ENCODE results near the gene VGLL4.

Gene VGLL4

DNA sequence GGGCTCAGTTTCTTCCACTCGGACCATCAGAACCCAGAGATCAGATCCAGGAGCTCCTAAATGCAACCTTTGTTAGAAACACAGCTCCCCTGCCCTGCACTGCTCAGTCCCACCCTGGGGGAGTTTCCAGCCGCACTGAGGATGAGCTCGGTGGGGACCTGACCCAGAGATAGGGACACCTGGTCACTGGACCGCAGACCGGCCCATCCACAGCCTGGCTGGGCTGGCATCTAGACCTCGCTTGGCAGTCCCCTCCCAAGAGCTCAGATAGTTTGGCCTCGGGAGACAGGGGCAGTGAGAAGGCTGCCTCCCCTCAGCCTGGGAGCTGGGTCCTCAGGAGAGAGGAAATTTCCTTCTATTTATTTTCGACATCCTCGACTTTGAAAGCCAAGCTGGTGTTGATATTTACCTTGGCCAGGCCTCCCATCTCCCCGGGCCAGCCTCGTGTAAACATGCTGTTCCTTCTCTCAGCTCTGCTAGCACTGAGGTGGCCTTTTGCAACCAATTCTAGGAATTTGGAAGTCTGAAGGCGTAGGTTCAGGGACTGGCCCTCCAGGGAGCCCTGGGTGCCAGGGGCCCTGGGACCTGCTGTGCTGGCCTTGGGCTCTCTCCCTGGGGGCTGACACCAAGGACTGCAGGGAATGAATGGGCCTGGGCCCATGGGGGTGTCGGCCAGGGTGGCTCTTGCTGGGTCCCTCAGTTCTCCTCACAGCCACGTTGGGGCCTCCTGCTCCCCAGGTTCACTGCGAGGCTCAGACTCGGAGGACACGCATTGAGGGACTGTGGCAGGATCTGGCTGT lies 90.1 kb downstream of the VGLL4 start:
- Histone ChIP-seq H3K27ac (replicated peaks) (no peak overlapping the region), H3K4me3 (replicated peaks; ENCODE audit: insufficient read depth, low read length) (no peak overlapping the region)

DNA sequence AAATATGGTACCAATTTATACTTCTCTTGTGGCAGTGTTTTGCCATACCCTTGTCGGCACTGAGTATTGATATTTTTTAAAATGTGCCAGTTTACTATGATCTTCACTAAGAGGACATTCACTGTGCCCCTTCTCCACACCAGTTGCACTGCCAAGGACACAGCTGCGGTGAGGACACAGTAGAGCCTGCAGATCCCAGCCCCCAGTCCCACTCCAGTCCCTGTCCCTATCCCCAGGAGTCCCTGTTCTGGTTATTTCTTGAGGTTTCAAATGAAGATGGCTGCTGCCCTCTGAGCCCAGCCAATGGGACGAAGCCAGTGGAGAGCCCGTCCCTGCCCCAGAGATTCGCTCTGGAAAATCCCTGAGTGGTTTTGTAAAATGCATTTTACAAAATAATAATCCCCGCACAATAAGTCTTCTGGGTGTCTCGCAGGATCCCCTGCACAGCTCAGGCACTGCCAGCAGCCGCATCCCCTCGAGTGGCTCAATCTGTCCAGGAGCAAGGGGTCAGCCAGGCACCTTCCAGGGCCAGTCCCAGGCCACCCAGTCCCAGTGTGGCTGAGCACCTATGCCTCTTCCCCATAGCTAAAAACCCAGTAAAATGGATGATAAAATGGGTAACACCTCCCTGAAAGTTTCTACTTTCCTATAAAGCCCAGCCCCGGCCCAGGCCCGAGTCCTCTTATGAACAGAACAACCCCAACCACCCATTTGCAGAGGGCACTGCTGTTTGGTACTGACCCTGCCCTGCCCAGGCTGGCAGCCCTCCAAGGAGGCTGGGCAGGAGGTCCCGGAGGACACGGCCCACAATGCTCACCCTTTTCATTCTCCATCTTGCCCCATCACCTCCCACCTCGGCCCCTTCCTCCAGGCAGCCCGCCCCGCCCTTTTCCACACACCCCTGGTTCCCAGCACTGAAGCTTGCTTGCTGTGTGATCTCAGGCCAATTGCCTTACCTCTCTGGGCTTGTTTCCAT lies 91.1 kb downstream of the VGLL4 start:
- no peak for TF ChIP-seq SPI1 (IDR thresholded peaks at IDR 0.05; ENCODE audit: borderline replicate concordance, low read depth)
- no peak for TF ChIP-seq GABPA (IDR thresholded peaks at IDR 0.05; ENCODE audit: low read depth)
- no peak for TF ChIP-seq POLR2AphosphoS5 (IDR thresholded peaks at IDR 0.05; ENCODE audit: low read depth)
- TF ChIP-seq, protein P1, sequence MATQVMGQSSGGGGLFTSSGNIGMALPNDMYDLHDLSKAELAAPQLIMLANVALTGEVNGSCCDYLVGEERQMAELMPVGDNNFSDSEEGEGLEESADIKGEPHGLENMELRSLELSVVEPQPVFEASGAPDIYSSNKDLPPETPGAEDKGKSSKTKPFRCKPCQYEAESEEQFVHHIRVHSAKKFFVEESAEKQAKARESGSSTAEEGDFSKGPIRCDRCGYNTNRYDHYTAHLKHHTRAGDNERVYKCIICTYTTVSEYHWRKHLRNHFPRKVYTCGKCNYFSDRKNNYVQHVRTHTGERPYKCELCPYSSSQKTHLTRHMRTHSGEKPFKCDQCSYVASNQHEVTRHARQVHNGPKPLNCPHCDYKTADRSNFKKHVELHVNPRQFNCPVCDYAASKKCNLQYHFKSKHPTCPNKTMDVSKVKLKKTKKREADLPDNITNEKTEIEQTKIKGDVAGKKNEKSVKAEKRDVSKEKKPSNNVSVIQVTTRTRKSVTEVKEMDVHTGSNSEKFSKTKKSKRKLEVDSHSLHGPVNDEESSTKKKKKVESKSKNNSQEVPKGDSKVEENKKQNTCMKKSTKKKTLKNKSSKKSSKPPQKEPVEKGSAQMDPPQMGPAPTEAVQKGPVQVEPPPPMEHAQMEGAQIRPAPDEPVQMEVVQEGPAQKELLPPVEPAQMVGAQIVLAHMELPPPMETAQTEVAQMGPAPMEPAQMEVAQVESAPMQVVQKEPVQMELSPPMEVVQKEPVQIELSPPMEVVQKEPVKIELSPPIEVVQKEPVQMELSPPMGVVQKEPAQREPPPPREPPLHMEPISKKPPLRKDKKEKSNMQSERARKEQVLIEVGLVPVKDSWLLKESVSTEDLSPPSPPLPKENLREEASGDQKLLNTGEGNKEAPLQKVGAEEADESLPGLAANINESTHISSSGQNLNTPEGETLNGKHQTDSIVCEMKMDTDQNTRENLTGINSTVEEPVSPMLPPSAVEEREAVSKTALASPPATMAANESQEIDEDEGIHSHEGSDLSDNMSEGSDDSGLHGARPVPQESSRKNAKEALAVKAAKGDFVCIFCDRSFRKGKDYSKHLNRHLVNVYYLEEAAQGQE (IDR thresholded peaks at IDR 0.05; ENCODE audit: insufficient replicate concordance, low read depth) = no peak
- TF ChIP-seq, protein P2, sequence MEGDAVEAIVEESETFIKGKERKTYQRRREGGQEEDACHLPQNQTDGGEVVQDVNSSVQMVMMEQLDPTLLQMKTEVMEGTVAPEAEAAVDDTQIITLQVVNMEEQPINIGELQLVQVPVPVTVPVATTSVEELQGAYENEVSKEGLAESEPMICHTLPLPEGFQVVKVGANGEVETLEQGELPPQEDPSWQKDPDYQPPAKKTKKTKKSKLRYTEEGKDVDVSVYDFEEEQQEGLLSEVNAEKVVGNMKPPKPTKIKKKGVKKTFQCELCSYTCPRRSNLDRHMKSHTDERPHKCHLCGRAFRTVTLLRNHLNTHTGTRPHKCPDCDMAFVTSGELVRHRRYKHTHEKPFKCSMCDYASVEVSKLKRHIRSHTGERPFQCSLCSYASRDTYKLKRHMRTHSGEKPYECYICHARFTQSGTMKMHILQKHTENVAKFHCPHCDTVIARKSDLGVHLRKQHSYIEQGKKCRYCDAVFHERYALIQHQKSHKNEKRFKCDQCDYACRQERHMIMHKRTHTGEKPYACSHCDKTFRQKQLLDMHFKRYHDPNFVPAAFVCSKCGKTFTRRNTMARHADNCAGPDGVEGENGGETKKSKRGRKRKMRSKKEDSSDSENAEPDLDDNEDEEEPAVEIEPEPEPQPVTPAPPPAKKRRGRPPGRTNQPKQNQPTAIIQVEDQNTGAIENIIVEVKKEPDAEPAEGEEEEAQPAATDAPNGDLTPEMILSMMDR (IDR thresholded peaks at IDR 0.05; ENCODE audit: insufficient read depth, low read length) = no peak
- Histone ChIP-seq H3K27me3 (ENCODE audit: insufficient read depth, poor library complexity, severe bottlenecking) (no peaks in the 10 kb centered on the region), H3K27ac (replicated peaks) (no peak overlapping the region), H3K4me3 (replicated peaks; ENCODE audit: insufficient read depth, low read length) (no peak overlapping the region)
- no peak for DNase-seq (ENCODE audit: low read depth in 1 of 2, low spot score in 1 of 2)

More for the DNA sequence above, 90.1 kb downstream of the VGLL4 start:
- TF ChIP-seq SPI1 (IDR thresholded peaks at IDR 0.05; ENCODE audit: borderline replicate concordance, low read depth) = no peak
- TF ChIP-seq POLR2AphosphoS5 (IDR thresholded peaks at IDR 0.05; ENCODE audit: low read depth) = no peak
- TF ChIP-seq, protein P1 (IDR thresholded peaks at IDR 0.05; ENCODE audit: insufficient replicate concordance, low read depth) = no peak
- no peaks in the 10 kb centered on the region for H3K27me3 ChIP-seq (ENCODE audit: insufficient read depth, poor library complexity, severe bottlenecking)
- DNase-seq (ENCODE audit: low read depth in 1 of 2, low spot score in 1 of 2) = no peak

DNA sequence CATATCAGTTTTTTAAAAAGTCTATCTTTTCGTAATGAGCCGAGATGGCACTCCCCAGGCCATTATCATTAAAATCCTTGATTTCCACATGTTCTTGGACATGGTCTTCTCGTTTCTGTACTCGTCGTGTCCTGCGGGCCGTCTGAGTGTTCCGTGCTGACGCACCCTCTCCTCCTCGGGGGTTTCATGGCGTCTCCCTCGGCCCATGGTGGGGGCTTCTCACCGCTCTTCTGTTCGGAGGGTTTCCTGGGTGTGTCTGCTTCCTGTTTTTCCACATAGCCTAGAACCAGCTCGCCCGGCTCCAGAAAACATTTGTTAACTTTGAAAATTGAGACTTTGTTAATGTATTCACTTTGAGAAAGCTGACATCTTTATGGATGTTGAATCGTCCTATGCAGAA lies 92.7 kb downstream of the VGLL4 start:
- Histone ChIP-seq H3K27me3 (ENCODE audit: insufficient read depth, poor library complexity, severe bottlenecking) (no peaks in the 10 kb centered on the region), H3K4me3 (replicated peaks; ENCODE audit: insufficient read depth, low read length) (no peak overlapping the region), H3K27ac (replicated peaks) (no peak overlapping the region)
- no peak for DNase-seq (ENCODE audit: low read depth in 1 of 2, low spot score in 1 of 2)
- no peak for TF ChIP-seq POLR2AphosphoS5 (IDR thresholded peaks at IDR 0.05; ENCODE audit: low read depth)
- TF ChIP-seq, protein P1 (IDR thresholded peaks at IDR 0.05; ENCODE audit: insufficient replicate concordance, low read depth) = no peak
- TF ChIP-seq, protein P2 (IDR thresholded peaks at IDR 0.05; ENCODE audit: insufficient read depth, low read length) = no peak
- TF ChIP-seq GABPA (IDR thresholded peaks at IDR 0.05; ENCODE audit: low read depth) = no peak
- TF ChIP-seq SPI1 (IDR thresholded peaks at IDR 0.05; ENCODE audit: borderline replicate concordance, low read depth) = no peak

Data from HL-60 (cell line).